Thoracic aorta (tissue), 2 donors: Measurements from ENCODE around the gene PLXDC2. TPM values are rescaled to one million over a fixed set of nuclear protein-coding genes. Genes with fewer than 3 reads are reported as not detected.
A peak's percentile ranks its signal among the peaks of the same experiment; 100 is the strongest.

ENCODE experiments used
- ATAC-seq: fragments of 150-250 bp; one replicate; pipeline ENCODE4 v1.8.0; 2017; ENCODE audit warnings: low read depth; ENCODE audit not compliant: insufficient number of reproducible peaks, low FRiP score
- DNase-seq: peaks from one replicate; pipeline ENCODE4 v3.0.0-alpha.2; 2020; ENCODE audit warnings: low spot score
- H3K27ac ChIP-seq, 2 donors: fragments of 200-600 bp; sonication (generic); 1 replicate in 1 of 2; 2 replicates in 1 of 2; pipeline ENCODE4 v1.5.1; 2016; ENCODE audit warnings: mild to moderate bottlenecking in 2 of 2, moderate library complexity in 2 of 2
- H3K27me3 ChIP-seq: fragments of 200-600 bp; sonication (generic); replicated peaks from 2 replicates; pipeline ENCODE4 v1.6.0; 2016; ENCODE audit warnings: mild to moderate bottlenecking; ENCODE audit not compliant: insufficient read depth
- H3K36me3 ChIP-seq: fragments of 200-600 bp; sonication (generic); one replicate; pipeline ENCODE4 v1.5.1; 2016
- H3K4me1 ChIP-seq, 2 donors: fragments of 200-600 bp; sonication (generic); 1 replicate in 1 of 2; 2 replicates in 1 of 2; pipeline versions ENCODE4 v1.5.1 to v1.6.0; 2016; ENCODE audit warnings: low read depth in 2 of 2, mild to moderate bottlenecking in 1 of 2; ENCODE audit not compliant: control insufficient read depth in 1 of 2
- H3K4me3 ChIP-seq: fragments of 200-600 bp; sonication (generic); 2 replicates; pipeline ENCODE4 v1.5.1; 2016; ENCODE audit warnings: mild to moderate bottlenecking
- H3K9me3 ChIP-seq: fragments of 200-600 bp; sonication (generic); 2 replicates; pipeline ENCODE4 v1.5.1; 2016
- CTCF ChIP-seq: fragments of 200-600 bp; sonication (generic); IDR thresholded peaks from one replicate; pipeline ENCODE4 v1.5.1; 2019; ENCODE audit warnings: antibody characterized with exemption
- total RNA-seq, 2 donors: library from RNA; depleted of rRNA; stranded (reverse); fragments of >200 nt; gene quantifications; one replicate each; pipeline versions ENCODE4 v1.1.0 to v1.2.3, GENCODE V29; 2016

The PLXDC2 gene
- total RNA-seq, 2 donors from 2014 or later: 105 to 155 TPM

GRCh38 chr10:19964625-19965024 is 148.4 kb downstream of the PLXDC2 start:
- ATAC-seq (no peak), DNase-seq (no peak)
- Histone ChIP-seq H3K36me3 (no peaks in the 10 kb centered on the region), H3K27me3 (no peaks in the 10 kb centered on the region), H3K9me3 (no peaks in the 10 kb centered on the region), H3K4me1 (peaks cover 1 to 36% of the 10 kb centered on the region in 2 donors), H3K4me3 (no peak overlapping the region), H3K27ac (no peak overlapping the region)
- TF ChIP-seq CTCF: no peak

DNA sequence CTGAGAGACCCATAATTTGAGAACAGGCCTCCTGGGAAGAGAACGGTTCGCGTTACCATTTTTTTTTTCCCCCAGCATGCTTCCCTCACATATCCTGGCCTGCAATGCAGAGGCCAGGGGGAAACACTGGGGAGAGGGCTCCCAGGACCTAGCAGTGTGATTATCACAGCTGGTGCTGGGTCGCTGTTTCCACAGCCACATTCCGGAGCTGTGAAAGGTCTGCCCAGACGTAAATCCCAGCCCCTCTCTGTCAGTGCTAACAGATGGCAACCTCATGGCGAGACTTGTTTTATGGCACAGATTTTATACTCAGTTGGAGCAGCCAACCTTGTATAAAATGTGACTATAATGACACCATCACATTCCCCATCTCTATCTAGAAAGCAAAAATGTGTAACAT is 150.5 kb downstream of the PLXDC2 start:
- no peak overlapping the region for H3K27ac ChIP-seq
- peaks cover 13 to 43% of the 10 kb centered on the region in 2 donors for H3K4me1 ChIP-seq
- H3K4me3 ChIP-seq: no peak overlapping the region
- ATAC-seq (no peak), DNase-seq (no peak)
- no peaks in the 10 kb centered on the region for H3K27me3 ChIP-seq
- H3K36me3 ChIP-seq: no peaks in the 10 kb centered on the region
- H3K9me3 ChIP-seq: no peaks in the 10 kb centered on the region
- TF ChIP-seq CTCF: no peak

GRCh38 chr10:19967981-19968380 is 151.7 kb downstream of the PLXDC2 start:
- no peak for ATAC-seq
- no peak for TF ChIP-seq CTCF
- no peaks in the 10 kb centered on the region for H3K27me3 ChIP-seq
- no peak overlapping the region for H3K27ac ChIP-seq
- H3K4me3 ChIP-seq: no peak overlapping the region
- H3K9me3 ChIP-seq: no peaks in the 10 kb centered on the region
- H3K36me3 ChIP-seq: no peaks in the 10 kb centered on the region
- H3K4me1 ChIP-seq: peaks cover 20 to 54% of the 10 kb centered on the region in 2 donors
- no peak for DNase-seq

GRCh38 chr10:19968745-19969144 is 152.5 kb downstream of the PLXDC2 start:
- H3K9me3 ChIP-seq: no peaks in the 10 kb centered on the region
- peaks cover 22 to 54% of the 10 kb centered on the region in 2 donors for H3K4me1 ChIP-seq
- ATAC-seq (no peak), DNase-seq (no peak)
- no peak for TF ChIP-seq CTCF
- no peaks in the 10 kb centered on the region for H3K36me3 ChIP-seq
- no peak overlapping the region for H3K27ac ChIP-seq
- H3K4me3 ChIP-seq: no peak overlapping the region
- no peaks in the 10 kb centered on the region for H3K27me3 ChIP-seq

GRCh38 chr10:19970256-19970655 is 154.0 kb downstream of the PLXDC2 start:
- ATAC-seq (no peak), DNase-seq (no peak)
- Histone ChIP-seq H3K36me3 (no peaks in the 10 kb centered on the region), H3K4me1 (peaks cover 28 to 66% of the 10 kb centered on the region in 2 donors), H3K27me3 (no peaks in the 10 kb centered on the region), H3K4me3 (no peak overlapping the region), H3K9me3 (no peaks in the 10 kb centered on the region), H3K27ac (peak overlapping the region in 1 of 2 donors; percentile 31)
- TF ChIP-seq CTCF: no peak
